Stomach (tissue), 4 donors: ENCODE measurements around the gene ITGB7.

Experiments used
- POLR2AphosphoS5 ChIP-seq, 3 donors: sonication (generic); formaldehyde crosslinking; IDR thresholded peaks; one replicate each; pipeline ENCODE4 v1.6.1; 2016; ENCODE audit warnings: antibody characterized with exemption in 3 of 3
- TF ChIP-seq, protein P1 (sequence below), 7 experiments: fragments of 450-650 bp in 4 of 7; fragments of 200-600 bp in 3 of 7; sonication (generic) in 3 of 7; IDR thresholded peaks; one replicate each; pipeline ENCODE4 v1.5.1; 2016 to 2019; ENCODE audit warnings: antibody characterized with exemption in 7 of 7, control low read depth in 2 of 7, mild to moderate bottlenecking in 1 of 7

DNA sequence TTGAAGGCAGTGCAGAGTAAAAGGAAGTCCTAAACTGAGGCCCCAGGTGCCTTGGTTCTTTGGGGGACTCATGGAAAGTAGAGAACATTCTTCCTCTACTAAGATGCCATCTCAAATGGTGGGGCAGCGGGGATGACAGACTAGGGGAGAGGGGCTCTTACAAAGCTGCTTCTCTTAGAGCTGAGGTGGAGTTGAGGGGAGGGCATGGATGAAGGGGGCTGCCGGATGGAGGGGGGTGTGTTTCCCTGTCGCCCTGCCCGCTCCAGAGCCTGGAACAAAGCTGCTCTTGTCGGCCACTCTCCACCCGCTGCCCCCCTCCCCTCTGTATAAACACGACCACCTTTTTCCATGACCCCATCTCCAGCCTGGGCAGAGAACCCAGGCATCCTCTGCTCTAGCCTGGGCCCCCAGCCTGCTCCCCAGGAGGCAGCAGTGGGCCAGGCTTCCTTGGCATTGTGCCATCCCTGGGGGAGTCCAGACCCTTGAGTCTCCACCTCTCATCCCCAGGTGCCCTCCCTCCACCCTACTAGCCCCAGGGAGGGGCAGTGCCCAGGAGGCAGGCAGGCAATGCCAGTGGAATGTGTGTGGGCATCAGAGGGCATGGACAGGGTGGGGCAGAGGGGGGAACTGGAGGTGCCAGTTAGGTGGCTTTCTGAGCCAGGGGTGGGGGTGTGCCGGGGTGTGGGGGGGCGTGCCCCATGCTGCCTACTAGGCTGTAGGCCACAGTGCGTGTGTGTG, 23.2 kb upstream of the ITGB7 start:
- TF ChIP-seq, protein P1, sequence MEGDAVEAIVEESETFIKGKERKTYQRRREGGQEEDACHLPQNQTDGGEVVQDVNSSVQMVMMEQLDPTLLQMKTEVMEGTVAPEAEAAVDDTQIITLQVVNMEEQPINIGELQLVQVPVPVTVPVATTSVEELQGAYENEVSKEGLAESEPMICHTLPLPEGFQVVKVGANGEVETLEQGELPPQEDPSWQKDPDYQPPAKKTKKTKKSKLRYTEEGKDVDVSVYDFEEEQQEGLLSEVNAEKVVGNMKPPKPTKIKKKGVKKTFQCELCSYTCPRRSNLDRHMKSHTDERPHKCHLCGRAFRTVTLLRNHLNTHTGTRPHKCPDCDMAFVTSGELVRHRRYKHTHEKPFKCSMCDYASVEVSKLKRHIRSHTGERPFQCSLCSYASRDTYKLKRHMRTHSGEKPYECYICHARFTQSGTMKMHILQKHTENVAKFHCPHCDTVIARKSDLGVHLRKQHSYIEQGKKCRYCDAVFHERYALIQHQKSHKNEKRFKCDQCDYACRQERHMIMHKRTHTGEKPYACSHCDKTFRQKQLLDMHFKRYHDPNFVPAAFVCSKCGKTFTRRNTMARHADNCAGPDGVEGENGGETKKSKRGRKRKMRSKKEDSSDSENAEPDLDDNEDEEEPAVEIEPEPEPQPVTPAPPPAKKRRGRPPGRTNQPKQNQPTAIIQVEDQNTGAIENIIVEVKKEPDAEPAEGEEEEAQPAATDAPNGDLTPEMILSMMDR (IDR thresholded peaks at IDR 0.05): no peak
- peak in 2 of 3 donors; percentile 17 to 56 for TF ChIP-seq POLR2AphosphoS5 (IDR thresholded peaks at IDR 0.05)
